Inflammatory macrophage treated with lipopolysaccharide for 4 hours (primary cell): Measurements from ENCODE around the gene SLC12A6.
"Not testable (repeated sequence)": the region's sequence is repeated elsewhere in the genome, so short reads cannot be mapped to it uniquely, and the experiment has no call there.

Source experiments
- DNase-seq: peaks from one replicate; pipeline ENCODE4 v3.0.0-alpha.2; 2020

Gene SLC12A6

DNA sequence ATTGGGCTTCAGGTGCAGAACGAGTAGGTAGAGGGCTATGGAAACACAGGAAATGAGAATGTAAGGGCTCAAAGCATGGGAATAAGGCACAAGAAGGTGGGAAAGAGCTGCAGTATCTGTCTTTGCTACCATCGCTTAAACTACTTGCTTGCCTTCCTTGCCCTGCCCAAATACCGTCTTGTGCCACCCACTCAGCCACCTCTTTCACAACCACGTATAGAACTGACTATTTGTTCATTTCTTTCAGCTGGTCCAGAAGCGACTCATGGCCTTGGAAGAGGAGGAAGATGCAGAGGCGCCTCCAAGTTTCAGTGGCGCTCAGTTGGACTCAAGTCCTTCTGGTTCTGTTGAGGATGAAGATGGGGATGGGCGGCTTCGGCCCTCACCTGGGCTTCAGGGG, 17.7 kb upstream of the SLC12A6 start:
- peak; percentile 41 for DNase-seq

DNA sequence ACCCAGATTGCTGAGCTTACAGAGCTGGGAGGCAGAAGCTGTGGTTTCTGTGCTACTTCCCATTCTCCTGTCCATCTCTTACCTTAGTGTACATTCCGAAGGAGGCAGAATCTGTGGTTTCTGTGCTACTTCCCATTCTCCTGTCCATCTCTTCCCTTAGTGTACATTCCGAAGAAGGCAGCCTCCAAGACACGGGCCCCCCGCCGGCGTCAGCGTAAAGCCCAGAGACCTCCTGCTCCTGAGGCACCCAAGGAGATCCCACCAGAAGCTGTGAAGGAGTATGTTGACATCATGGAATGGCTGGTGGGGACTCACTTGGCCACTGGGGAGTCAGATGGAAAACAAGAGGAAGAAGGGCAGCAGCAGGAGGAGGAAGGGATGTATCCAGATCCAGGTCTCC, 16.7 kb upstream of the SLC12A6 start:
- DNase-seq = no peak

DNA sequence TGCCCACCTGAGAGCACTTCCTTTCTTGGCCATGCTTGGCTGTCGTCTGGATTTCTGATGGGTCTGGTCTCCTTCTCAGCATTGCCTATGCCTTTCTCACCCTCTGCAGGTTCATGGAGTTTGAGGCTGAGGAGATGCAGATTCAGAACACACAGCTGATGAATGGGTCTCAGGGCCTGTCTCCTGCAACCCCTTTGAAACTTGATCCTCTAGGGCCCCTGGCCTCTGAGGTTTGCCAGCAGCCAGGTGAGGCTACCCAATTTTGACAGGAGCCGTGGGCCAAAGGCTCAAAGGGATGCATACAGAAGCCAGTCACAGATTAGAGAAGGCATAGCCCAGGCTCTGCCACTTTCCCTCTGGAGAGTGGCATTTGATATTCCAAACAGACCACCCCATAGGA, 16.0 kb upstream of the SLC12A6 start:
- no peak for DNase-seq

DNA sequence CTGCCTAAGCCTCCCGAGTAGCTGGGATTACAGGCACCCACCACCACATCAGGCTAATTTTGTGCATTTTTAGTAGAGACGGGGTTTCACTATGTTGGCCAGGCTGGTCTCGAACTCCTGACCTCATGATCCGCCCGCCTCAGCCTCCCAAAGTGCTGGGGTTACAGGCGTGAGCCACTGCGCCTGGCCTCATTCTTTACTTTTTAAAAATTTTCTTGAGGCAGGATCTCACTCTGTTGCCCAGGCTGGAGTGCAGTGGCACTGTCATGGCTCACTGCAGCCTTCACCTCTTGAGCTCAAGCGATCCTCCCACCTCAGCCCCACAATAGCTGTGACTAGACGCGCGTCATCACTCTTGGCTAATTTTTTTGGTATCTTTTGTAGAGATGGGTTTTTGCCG, 15.4 kb upstream of the SLC12A6 start:
- not testable (repeated sequence) for DNase-seq

DNA sequence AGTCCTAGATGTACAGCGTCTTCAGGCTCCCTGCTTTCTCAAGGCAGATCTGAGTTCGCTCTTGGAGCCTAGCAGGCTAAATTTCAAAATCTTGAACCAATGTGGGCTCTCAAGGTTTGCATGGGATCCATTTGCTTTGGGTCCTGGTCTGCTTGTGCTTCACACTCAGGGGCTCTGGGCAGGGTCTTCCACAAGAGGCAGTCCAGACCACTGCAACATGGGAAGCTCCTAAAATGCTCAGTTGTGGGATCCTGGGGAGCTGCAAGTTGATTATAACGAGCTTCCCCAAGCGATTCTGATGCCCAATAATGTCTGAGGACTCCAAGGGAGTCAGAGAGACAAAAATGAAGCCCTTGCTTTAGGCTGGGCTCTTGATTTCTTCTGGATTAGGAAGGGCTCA, 12.2 kb upstream of the SLC12A6 start:
- no peak for DNase-seq

DNA sequence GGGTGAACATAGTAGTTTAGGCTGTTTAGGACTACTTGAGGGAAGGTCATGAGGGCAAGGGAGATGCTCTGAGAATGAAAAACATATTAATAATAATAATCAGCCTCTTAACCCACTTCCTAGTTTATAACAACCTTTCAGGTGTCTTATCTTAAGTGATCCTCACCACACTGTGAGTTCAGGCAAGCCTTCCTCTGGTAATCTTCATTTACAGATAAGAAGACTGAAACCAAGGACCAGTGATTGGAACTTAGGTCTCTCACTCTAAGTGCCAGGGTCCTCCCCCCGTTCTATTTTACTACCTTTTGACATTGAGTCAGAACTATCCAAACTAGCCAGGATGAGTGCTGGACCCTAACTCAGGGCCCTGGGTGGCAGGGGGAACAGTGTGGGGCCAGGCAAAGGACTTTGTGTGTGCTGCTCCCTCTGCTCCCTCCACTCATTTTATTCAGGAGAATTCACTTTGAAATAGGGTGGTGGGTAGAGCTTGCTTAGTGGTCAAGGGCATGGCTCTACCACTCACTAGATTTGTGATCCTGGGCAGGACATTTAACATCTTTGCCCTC, 11.2 kb upstream of the SLC12A6 start:
- no peak for DNase-seq

DNA sequence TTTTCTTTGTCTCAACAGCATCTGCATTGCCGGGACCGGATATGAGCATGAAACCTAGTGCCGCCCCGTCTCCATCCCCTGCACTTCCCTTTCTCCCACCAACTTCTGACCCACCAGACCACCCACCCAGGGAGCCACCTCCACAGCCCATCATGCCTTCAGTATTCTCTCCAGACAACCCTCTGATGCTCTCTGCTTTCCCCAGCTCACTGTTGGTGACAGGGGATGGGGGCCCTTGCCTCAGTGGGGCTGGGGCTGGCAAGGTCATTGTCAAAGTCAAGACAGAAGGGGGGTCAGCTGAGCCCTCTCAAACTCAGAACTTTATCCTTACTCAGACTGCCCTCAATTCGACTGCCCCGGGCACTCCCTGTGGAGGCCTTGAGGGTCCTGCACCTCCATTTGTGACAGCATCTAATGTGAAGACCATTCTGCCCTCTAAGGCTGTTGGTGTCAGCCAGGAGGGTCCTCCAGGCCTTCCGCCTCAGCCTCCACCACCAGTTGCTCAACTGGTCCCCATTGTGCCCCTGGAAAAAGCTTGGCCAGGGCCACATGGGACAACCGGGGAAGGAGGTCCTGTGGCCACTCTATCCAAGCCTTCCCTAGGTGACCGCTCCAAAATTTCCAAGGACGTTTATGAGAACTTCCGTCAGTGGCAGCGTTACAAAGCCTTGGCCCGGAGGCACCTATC, 10.5 kb upstream of the SLC12A6 start:
- DNase-seq = no peak

DNA sequence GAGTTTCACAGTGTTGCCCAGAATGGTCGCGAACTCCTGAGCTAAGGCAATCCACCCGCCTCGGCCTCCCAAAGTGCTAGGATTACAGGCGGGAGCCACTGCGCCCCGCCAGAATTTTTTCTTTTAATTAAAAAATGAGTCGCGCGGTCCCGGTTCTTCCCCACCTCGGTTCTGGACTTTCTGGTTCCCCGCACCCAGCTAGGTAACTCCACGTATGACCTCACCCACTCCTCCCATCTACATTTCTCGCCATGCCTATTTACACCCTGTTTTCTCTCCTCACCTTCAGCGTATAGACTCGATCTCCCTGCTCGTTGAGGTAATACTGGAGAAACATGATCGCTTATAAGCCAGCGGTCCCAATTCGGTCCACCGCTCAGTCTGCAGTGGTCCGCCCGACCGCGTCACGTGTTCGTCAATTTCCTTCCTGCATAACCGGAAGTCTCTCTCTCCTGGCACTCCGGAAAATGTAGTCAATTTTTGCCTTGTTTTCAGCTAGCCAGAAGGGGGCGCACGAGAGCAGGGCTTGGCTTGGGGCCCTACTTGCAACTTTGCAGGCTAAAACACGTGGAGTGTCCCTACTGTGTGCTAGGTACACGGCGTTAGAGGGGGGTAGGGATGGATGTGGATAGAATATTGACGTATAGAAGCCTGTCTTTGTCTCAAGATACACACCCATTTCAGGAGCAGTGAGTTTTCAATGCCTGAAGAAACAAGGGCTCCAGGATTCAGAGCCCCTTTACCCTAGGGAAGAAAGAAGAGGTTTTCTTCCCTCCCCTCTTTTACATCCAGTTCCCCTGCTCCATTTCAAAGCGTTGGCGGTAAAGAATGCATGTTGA, 5.4 kb upstream of the SLC12A6 start, which contains the start of the genes NOP10 and NUTM1:
TSS of gene NOP10 (minus strand) at position 400 of the 839 bp plus-strand sequence. CDS start at position 337, 63 bp downstream.
TSS of gene NUTM1 (plus strand) at position 579 of the 839 bp plus-strand sequence. CDS start 382 bp downstream, outside the sequence.
- peak; percentile 90 for DNase-seq

DNA sequence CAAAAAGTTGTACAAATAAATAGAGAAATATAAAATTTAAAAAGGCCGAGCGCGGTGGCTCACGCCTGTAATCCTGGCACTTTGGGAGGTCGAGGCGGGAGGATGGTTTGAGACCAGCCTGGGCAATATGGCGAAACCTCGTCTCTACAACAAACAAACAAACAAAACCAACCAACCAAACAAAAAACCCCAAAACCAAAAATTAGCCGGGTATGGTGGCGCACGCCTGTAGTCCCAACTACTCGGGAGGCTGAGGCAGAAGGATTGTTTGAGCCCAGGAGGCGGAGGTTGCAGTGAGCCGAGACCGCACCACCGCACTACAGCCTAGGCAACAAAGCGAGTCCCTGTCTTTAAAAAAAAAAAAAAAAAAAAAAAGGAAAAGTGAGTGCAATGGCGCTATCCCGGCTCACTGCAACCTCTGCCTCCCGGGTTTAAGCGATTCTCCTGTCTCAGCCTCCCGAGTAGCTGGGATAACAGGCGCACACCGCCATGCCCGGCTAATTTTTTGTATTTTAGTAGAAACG, 4.7 kb upstream of the SLC12A6 start:
- DNase-seq = not testable (repeated sequence)

DNA sequence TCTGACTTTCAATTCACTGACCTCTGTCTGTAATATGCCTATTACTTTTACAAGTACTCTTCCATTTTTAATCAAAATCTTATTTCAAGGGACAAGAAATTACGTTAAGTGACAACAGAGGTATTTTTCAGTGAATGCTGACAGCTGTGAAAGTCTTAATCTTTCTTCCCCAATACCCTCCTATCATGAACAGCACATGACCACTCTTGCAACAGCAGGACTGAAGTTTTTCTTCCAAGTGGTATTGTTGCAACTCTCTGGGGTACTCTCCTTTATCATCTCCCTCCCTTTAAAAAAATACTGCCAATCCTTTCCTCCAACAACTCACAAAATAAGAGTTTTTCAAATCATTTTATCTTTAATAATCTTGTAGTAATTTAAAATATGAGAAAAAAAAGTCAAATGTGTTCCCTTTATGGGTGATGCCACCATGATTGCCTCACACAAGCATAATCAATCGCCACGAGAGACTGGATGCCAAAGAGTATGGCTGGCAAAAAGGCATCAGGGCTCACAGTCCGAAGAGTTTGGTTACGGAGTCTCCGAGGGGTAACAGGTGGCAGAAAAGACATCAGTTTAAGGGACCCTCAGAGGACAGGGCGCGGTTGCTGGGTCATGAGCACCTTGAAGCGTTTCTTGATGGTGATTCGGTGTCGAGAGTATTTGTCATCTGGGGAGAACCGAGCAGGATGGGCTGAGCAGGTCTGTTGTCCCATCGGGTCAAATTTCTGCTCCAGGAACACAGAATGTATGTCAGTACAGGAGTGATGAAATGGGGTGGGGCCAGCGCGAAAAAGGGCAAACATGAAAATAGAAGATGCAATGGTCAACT, 4.0 kb upstream of the SLC12A6 start:
- DNase-seq = peak; percentile 67

DNA sequence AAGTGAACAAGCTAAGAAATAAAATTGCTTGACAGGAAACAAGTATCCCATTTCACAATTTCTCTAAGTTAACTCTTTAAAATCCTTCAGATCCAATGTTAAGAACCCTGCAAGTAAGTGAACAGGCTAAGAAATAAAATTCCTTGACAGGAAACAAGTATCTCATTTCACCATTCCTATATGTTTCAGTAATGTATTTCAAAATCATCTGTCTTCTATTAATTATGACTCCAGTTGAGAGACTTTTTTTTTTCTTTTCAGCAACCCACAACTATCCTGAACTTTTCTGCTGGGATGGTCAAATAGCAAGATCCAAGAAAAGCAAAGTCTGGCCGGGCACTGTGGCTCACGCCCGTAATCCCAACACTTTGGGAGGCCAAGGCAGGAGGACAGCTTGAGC, 2.4 kb upstream of the SLC12A6 start:
- no peak for DNase-seq

DNA sequence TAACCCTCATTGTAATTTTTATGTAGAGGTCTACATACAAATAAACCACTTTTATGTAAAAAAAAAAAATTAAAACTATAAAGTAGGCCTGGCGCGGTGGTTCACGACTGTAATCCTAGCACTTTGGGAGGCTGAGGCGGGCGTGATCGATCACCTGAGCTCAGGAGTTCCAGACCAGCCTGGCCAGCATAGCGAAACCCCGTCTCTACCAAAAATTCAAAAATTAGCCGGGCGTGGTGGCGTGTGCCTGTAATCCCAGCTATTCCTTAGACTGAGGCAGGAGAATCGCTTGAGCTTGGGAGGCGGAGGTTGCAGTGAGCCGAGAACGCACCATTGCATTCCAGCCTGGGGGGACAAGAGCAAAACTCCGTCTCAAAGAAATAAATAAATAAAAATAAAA, 766 bp upstream of the SLC12A6 start:
- no peak for DNase-seq

DNA sequence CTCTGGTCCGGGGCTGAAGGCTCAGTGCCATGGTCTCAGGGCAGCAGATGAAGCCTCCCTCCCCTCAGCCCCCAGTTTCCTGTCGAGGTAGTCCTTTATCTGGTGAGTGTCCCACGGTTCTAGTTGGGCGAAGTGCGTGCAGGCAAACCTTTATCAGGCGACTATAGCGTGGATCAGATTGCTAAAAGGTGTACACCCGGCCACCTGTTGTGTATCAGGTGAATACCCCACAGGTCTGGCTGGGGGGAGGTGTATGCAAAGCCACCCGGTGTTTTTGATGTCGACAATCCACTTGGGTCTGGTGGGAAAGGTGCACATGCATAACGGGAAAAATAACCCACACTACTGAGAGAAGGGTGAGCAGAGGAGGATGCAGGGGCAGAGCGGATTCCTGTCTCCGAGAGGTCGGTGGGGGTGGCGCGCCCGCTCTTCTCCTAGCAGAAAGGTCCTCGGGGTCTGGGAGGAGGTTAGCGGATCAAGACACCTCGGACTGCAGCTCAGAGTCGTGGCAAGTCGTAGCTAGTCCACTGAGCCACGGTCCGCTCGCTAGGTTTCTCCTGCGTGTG, 507 bp downstream of the SLC12A6 start:
- peak; percentile 22 for DNase-seq

DNA sequence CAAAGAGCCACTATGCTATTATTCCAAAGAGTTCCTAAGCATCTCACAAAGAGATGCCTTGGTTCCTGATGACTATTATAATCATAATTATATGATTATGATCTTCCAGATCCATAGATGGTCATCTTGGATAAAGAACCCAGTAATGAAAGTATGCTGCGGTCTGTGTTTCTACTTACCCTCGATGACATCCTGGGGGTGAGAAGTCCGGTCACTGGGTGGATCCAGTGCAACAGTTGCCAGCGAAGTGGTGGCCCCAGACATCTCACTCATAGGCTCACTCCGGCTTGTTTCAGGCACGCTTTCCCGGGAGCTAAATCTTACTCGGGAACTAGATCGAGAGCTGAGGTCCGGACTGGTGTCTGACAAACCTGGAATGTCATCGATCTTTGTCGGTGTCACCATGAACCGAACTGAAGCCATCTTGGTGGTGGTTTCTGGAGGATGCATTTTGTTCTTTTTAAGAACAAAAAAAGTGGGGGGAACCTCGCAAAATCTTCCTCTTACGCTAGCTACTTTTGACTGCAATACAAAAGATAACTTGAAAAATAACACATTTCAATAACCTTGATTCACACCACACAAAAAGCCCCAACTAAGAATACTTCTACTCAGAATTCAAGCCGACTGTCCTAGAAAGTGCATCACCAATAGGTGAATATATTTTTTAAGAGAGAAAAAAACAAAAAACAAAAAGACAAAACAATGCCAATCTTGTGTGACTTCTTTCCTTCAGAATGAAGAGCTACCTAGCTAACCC, 1.2 kb downstream of the SLC12A6 start:
- DNase-seq = peak; percentile 69

DNA sequence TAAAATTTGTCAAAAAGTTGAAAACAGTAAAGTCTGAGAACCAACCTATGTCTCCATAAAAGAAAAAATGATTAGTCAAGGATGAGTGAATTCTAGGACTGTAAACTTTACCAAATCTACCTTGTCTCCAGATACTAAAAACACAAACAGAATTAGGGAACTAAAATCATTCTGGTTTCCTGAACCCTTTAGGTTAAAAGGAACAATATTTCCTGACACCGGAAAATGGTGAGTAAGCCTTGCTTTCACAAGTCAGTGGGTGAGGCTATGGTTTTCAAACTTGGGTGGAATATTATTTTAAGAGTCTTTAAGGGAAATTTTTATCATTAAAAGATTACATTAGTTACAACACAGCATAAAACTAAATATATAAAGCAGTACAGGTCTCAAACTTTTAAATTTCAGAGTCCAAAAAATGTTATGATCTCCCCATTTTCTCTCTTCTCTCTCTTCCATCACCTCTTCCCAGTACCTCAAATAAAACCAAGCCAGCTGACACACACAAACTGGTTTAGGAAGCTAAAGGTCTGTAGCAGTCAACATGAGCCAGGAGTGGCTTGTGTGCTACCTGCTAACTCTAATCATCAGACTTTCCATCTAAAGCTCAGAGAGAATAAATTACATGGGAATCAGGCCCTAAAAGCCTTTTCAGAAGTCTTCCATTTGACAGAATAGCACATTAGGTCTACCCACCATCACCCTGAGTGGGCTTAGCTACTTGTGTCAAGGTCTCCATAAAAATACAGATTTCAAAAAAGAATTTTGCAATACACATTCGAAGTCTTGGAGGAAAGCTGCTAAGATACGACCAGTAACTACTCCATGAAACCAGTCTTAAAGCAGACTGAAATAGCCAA, 2.2 kb downstream of the SLC12A6 start:
- DNase-seq = peak; percentile 93

DNA sequence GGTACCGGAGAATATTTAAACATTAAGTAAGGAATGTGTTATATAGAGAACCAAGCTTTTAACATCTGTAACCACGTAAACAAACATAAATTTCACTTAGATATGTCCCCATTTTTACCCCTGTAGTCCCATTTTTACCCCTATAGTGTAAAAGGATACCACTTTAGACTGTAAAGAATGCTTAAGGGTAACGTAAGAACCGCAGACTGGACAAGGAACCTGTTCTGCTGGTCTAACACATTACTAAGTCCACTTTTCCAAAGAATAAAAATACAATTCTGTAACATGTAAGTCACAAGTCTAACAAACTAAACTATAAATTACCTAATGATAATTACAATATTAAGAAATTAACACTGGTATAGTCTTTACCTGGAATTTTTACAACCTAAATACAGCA, 2.9 kb downstream of the SLC12A6 start:
- peak; percentile 13 for DNase-seq

DNA sequence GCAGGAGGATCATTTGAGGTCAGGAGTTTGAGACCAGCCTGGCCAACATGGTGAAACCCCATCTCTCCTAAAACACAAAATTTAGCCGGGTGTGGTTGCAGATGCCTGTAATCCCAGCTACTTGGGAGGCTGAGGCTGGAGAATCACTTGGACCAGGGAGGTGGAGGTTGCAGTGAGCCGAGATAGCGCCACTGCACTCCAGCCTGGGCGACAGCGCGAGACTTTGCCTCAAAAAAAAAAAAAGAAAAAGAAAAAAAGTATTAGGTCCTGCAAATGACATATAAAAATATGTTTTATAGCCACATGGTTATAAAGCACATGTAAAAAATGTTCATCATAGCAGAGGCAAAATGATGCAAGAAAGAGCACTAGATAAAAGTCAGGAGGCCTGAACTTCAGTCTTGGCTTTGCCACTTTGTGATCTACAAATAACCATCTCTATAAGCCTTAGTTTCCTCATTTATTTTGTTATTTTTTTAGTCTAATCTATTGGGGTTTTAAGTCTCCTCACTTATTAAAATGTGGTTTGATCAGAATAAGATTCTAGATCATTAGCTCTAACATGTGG, 4.9 kb downstream of the SLC12A6 start:
- peak; percentile 14 for DNase-seq

DNA sequence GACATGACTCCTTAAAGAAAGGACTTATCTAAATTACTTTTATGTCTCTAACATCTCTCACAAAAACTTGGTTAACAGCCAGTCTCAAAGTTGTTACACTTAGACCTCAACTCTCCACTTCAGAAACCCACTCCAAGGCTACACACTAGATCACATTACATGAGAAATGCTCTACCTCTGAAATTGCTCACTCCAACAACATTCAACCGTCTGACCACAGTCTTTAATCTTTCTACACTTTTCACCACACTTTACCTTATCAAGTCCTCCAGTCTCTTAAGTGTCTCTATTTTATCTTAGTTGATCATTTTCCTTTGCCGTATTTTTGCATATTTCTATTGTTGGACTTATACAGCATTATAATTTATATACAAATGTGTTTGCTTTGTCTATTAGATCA, 5.8 kb downstream of the SLC12A6 start:
- no peak for DNase-seq

DNA sequence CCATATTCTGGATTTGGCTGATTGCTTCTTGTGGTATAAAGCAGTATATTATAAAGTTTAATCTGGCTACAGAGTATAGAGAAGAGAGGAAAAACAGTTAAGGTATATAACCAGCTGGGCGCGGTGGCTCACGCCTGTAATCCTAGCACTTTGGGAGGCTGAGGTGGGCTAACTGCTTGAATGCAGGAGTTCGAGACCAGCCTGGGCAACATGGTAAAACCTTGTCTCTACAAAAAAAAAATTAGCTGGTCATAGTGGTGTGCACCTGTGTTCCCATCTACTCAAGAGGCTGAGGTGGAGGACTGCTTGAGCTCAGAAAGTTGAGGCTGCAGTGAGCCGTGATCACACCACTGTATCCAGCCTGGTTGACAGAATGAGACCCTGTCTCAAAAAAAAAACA, 7.3 kb downstream of the SLC12A6 start:
- DNase-seq = no peak

DNA sequence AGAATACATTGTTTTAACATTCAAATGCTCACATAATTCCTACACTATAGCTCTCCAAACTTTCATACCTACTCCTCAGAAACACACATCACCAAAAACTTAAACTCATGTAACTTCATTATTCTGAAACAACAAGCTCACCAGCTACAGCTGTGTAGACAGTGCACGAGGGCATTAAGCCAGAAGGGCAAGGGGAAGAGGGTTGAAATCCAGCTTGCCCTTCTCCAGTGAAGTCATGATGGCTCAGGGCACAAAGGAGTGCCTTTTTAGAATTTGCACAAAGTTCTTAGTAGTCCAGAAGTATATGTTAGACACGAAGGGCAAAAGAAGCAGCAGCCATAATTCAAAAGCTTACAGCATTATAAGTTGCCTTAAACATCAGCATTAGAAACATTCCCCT, 8.6 kb downstream of the SLC12A6 start:
- peak; percentile 7 for DNase-seq
